WTC11 (cell line): ENCODE measurements around the gene WDR87. TPM values are rescaled to one million over a fixed set of nuclear protein-coding genes. Genes with fewer than 3 reads are reported as not detected.

Experiments used
- CREM ChIP-seq: sonication (generic); formaldehyde crosslinking; IDR thresholded peaks from 2 replicates; pipeline ENCODE4 v1.8.1; 2022; ENCODE audit warnings: mild to moderate bottlenecking, missing genetic modification reagents, moderate library complexity
- ELF4 ChIP-seq: sonication (generic); formaldehyde crosslinking; IDR thresholded peaks from 2 replicates; pipeline ENCODE4 v1.8.1; 2022; ENCODE audit warnings: low read depth, mild to moderate bottlenecking, moderate library complexity, missing genetic modification reagents
- EMX1 ChIP-seq: fragments of 250-450 bp; sonication (Bioruptor Pico); IDR thresholded peaks from 2 replicates; pipeline ENCODE4 v1.8.0; 2021; ENCODE audit warnings: mild to moderate bottlenecking
- ESRRA ChIP-seq: sonication (generic); formaldehyde crosslinking; IDR thresholded peaks from 2 replicates; pipeline ENCODE4 v1.8.1; 2022; ENCODE audit warnings: mild to moderate bottlenecking, missing genetic modification reagents, borderline replicate concordance
- FOXJ3 ChIP-seq: sonication (generic); formaldehyde crosslinking; IDR thresholded peaks from 2 replicates; pipeline ENCODE4 v1.9.0; 2021; ENCODE audit warnings: missing genetic modification reagents, mild to moderate bottlenecking, borderline replicate concordance
- FOXP1 ChIP-seq: sonication (generic); formaldehyde crosslinking; IDR thresholded peaks from 2 replicates; pipeline ENCODE4 v1.8.0; 2022; ENCODE audit warnings: missing genetic modification reagents, mild to moderate bottlenecking, moderate library complexity, borderline replicate concordance
- IRF1 ChIP-seq: sonication (generic); formaldehyde crosslinking; IDR thresholded peaks from 2 replicates; pipeline ENCODE4 v1.8.0; 2023; ENCODE audit warnings: missing genetic modification reagents
- MLX ChIP-seq: sonication (generic); formaldehyde crosslinking; IDR thresholded peaks from 2 replicates; pipeline ENCODE4 v1.8.1; 2023; ENCODE audit warnings: mild to moderate bottlenecking, missing genetic modification reagents, moderate library complexity
- PRDM15 ChIP-seq: sonication (generic); formaldehyde crosslinking; IDR thresholded peaks from 2 replicates; pipeline ENCODE4 v1.8.0; 2022; ENCODE audit warnings: missing genetic modification reagents
- RELA ChIP-seq: sonication (generic); formaldehyde crosslinking; IDR thresholded peaks from 2 replicates; pipeline ENCODE4 v1.8.1; 2022; ENCODE audit warnings: missing genetic modification reagents, mild to moderate bottlenecking, borderline replicate concordance
- RORB ChIP-seq: fragments of 250-450 bp; sonication (Bioruptor Pico); IDR thresholded peaks from 2 replicates; pipeline ENCODE4 v1.9.0; 2021; ENCODE audit warnings: mild to moderate bottlenecking
- SMAD3 ChIP-seq: sonication (generic); formaldehyde crosslinking; IDR thresholded peaks from 2 replicates; pipeline ENCODE4 v1.8.0; 2022; ENCODE audit warnings: missing genetic modification reagents, mild to moderate bottlenecking, borderline replicate concordance
- SOX15 ChIP-seq: fragments of 250-450 bp; sonication (Bioruptor Pico); IDR thresholded peaks from 2 replicates; pipeline ENCODE4 v1.9.0; 2021; ENCODE audit warnings: mild to moderate bottlenecking
- TCF7 ChIP-seq: sonication (generic); formaldehyde crosslinking; IDR thresholded peaks from 2 replicates; pipeline ENCODE4 v1.8.0; 2022; ENCODE audit warnings: mild to moderate bottlenecking, low read depth, missing genetic modification reagents, moderate library complexity
- USF1 ChIP-seq: sonication (generic); formaldehyde crosslinking; IDR thresholded peaks from 2 replicates; pipeline ENCODE4 v1.8.0; 2022; ENCODE audit warnings: mild to moderate bottlenecking, missing genetic modification reagents
- ZNF281 ChIP-seq: sonication (generic); formaldehyde crosslinking; IDR thresholded peaks from 2 replicates; pipeline ENCODE4 v1.8.0; 2023; ENCODE audit warnings: mild to moderate bottlenecking, missing genetic modification reagents
- ZNF423 ChIP-seq: fragments of 250-450 bp; sonication (Bioruptor Pico); IDR thresholded peaks from 2 replicates; pipeline ENCODE4 v2.1.2; 2022; ENCODE audit warnings: mild to moderate bottlenecking, moderate library complexity
- ZNF425 ChIP-seq: fragments of 250-450 bp; sonication (Bioruptor Pico); conservative IDR thresholded peaks from 2 replicates; pipeline ENCODE4 v1.9.0; 2021; ENCODE audit warnings: mild to moderate bottlenecking
- ZNF512 ChIP-seq: sonication (generic); formaldehyde crosslinking; IDR thresholded peaks from 2 replicates; pipeline ENCODE4 v1.8.1; 2022; ENCODE audit warnings: missing genetic modification reagents, borderline replicate concordance
- ZSCAN18 ChIP-seq: fragments of 250-450 bp; sonication (Bioruptor Pico); IDR thresholded peaks from 2 replicates; pipeline ENCODE4 v2.1.2; 2022; ENCODE audit warnings: mild to moderate bottlenecking, moderate library complexity
- total RNA-seq: library from RNA; stranded (reverse); gene quantifications from 3 replicates; pipeline ENCODE4 v1.2.3, GENCODE V29; 2021

Gene WDR87
- total RNA-seq, 1 experiment from 2014 or later = not detected

GRCh38 chr19:37905946-37906868, at the start of gene WDR87 (continued):
- TF ChIP-seq TCF7 (CRISPR knock-in tag) (no peak), PRDM15 (CRISPR knock-in tag) (no peak), ZNF512 (CRISPR knock-in tag) (no peak), FOXJ3 (CRISPR knock-in tag) (no peak), ZNF281 (CRISPR knock-in tag) (no peak), SMAD3 (CRISPR knock-in tag) (0 out of 2 replicates have a peak, but pooled peaks have one; percentile 20), ZSCAN18 (CRISPR knock-in tag) (no peak), ELF4 (CRISPR knock-in tag) (no peak), ZNF425 (CRISPR knock-in tag) (no peak), RELA (CRISPR knock-in tag) (no peak), IRF1 (CRISPR knock-in tag) (no peak), USF1 (CRISPR knock-in tag) (peak; percentile 47; the same call in 1 of the 2 replicates), SOX15 (no peak), RORB (no peak), ESRRA (no peak), FOXP1 (peak; percentile 70; the same call in 1 of the 2 replicates), CREM (no peak), EMX1 (0 out of 2 replicates have a peak, but pooled peaks have one; percentile 7), MLX (CRISPR knock-in tag) (no peak), ZNF423 (CRISPR knock-in tag) (no peak)
